Loucy (cell line): Measurements from ENCODE around the gene CACNA1H.

ENCODE experiments used
- EZH2phosphoT487 ChIP-seq: fragments of 200-600 bp; IDR thresholded peaks from 2 replicates; pipeline ENCODE4 v1.6.1; 2018; ENCODE audit warnings: antibody characterized with exemption, mild to moderate bottlenecking, moderate library complexity, borderline replicate concordance
- TF ChIP-seq, protein P1 (sequence below): fragments of 200-600 bp; sonication (generic); conservative IDR thresholded peaks from 2 replicates; pipeline ENCODE4 v1.5.1; 2014; ENCODE audit warnings: mild to moderate bottlenecking, antibody characterized with exemption, low read length

DNA sequence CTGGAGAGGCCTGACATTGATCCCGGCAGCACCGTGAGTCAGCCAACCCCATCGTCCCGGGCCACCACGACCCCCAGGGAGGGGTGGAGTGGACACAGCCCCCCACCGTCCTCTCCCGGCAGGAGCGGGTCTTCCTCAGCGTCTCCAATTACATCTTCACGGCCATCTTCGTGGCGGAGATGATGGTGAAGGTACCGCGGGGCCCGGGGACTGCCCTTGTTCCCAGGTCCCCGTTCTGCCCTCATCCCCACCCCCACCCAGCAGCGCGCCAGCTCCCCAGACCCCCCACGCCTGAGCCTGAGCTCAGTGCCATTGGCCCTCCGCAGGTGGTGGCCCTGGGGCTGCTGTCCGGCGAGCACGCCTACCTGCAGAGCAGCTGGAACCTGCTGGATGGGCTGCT, 57.6 kb downstream of the CACNA1H start:
- TF ChIP-seq, protein P1, sequence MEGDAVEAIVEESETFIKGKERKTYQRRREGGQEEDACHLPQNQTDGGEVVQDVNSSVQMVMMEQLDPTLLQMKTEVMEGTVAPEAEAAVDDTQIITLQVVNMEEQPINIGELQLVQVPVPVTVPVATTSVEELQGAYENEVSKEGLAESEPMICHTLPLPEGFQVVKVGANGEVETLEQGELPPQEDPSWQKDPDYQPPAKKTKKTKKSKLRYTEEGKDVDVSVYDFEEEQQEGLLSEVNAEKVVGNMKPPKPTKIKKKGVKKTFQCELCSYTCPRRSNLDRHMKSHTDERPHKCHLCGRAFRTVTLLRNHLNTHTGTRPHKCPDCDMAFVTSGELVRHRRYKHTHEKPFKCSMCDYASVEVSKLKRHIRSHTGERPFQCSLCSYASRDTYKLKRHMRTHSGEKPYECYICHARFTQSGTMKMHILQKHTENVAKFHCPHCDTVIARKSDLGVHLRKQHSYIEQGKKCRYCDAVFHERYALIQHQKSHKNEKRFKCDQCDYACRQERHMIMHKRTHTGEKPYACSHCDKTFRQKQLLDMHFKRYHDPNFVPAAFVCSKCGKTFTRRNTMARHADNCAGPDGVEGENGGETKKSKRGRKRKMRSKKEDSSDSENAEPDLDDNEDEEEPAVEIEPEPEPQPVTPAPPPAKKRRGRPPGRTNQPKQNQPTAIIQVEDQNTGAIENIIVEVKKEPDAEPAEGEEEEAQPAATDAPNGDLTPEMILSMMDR = no peak
- TF ChIP-seq EZH2phosphoT487 = no peak
